WTC11 (cell line): Measurements from ENCODE around the gene EFCAB13.
"Not testable (repeated sequence)": the region's sequence is repeated elsewhere in the genome, so short reads cannot be mapped to it uniquely, and the experiment has no call there.

Experiments
- KAT7 ChIP-seq: sonication (generic); formaldehyde crosslinking; IDR thresholded peaks from 2 replicates; pipeline ENCODE4 v1.8.1; 2023; ENCODE audit warnings: missing genetic modification reagents, mild to moderate bottlenecking, borderline replicate concordance
- NR3C1 ChIP-seq: sonication (generic); formaldehyde crosslinking; conservative IDR thresholded peaks from 2 replicates; pipeline ENCODE4 v1.8.1; 2023; ENCODE audit warnings: low read depth, mild to moderate bottlenecking, missing genetic modification reagents
- TF ChIP-seq, protein P1 (sequence below): sonication (generic); formaldehyde crosslinking; IDR thresholded peaks from 2 replicates; pipeline ENCODE4 v1.8.1; 2023; ENCODE audit warnings: mild to moderate bottlenecking, missing genetic modification reagents, moderate library complexity

DNA sequence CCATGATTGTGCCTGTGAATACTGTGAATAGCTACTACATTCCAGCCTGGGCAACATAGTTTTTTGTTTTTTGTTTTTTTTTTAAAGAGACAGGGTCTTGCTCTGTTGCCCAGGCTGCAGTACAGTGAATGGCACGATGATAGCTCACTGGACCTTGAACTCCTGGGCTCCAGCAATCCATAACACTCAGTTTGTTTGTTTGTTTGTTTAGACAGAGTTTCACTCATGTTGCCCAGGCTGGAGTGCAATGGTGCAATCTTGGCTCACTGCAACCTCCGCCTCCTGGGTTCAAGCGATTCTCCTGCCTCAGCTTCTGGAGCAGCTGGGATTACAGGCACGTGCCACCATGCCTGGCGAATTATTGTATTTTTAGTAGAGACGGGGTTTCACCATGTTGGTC is 148.3 kb downstream of the EFCAB13 start:
- TF ChIP-seq, protein P1, sequence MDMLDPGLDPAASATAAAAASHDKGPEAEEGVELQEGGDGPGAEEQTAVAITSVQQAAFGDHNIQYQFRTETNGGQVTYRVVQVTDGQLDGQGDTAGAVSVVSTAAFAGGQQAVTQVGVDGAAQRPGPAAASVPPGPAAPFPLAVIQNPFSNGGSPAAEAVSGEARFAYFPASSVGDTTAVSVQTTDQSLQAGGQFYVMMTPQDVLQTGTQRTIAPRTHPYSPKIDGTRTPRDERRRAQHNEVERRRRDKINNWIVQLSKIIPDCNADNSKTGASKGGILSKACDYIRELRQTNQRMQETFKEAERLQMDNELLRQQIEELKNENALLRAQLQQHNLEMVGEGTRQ (CRISPR knock-in tag) = not testable (repeated sequence)
- not testable (repeated sequence) for TF ChIP-seq KAT7, NR3C1 (CRISPR knock-in tag)
